Mucosa of rectum (tissue), 2 donors: ENCODE results near the gene TMEM31.
A peak's percentile ranks its signal among the peaks of the same experiment; 100 is the strongest.

ENCODE experiments used
- H3K27ac ChIP-seq, 2 donors: one replicate each; pipeline ENCODE4 v1.7.0; 2013; ENCODE audit warnings: inconsistent platforms in 2 of 2, low read depth in 2 of 2, low read length in 2 of 2
- H3K27me3 ChIP-seq, 2 donors: one replicate each; pipeline ENCODE4 v1.7.0; 2013; ENCODE audit warnings: low read length in 2 of 2; ENCODE audit not compliant: control insufficient read depth in 2 of 2, insufficient read depth in 2 of 2
- H3K36me3 ChIP-seq, 2 donors: one replicate each; pipeline ENCODE4 v1.7.0; 2013; ENCODE audit warnings: low read length in 2 of 2; ENCODE audit not compliant: control insufficient read depth in 2 of 2, insufficient read depth in 2 of 2
- H3K4me1 ChIP-seq, 2 donors: one replicate each; pipeline ENCODE4 v1.7.0; 2013; ENCODE audit warnings: low read length in 2 of 2, mild to moderate bottlenecking in 1 of 2; ENCODE audit not compliant: control insufficient read depth in 2 of 2, insufficient read depth in 2 of 2
- H3K4me3 ChIP-seq, 2 donors: one replicate each; pipeline ENCODE4 v1.7.0; 2013; ENCODE audit warnings: low read length in 2 of 2
- H3K9ac ChIP-seq, 2 donors: one replicate each; pipeline ENCODE4 v1.7.0; 2013; ENCODE audit warnings: low read length in 2 of 2, low read depth in 1 of 2, mild to moderate bottlenecking in 1 of 2
- H3K9me3 ChIP-seq, 2 donors: one replicate each; pipeline ENCODE4 v1.7.0; 2013; ENCODE audit warnings: low read length in 2 of 2; ENCODE audit not compliant: control insufficient read depth in 2 of 2
- donor health status: healthy.
- donor health status: Normal muscosa, but diverticular disease.

Gene TMEM31, protein sequence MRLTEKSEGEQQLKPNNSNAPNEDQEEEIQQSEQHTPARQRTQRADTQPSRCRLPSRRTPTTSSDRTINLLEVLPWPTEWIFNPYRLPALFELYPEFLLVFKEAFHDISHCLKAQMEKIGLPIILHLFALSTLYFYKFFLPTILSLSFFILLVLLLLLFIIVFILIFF

DNA sequence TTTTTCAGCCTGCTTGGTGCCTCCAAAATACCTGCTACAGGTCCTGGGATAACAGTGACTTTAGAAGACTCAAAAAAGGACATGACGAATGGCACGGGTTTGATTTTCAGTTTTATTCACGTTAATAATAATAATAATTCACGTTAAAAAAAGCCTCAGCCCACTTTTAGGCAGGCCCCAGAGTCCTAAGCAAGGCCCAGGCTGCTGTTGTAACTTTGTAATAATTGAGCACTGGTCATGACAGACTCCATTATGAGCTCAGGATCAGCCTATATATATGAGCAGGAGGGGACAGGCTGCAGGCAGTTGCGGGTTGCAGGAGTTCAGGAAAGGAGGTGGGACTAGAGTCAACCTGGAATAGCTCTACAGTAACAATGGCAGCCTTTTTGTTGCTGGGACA lies at the start of gene TMEM31:
TSS of gene TMEM31 (plus strand) at position 301 of the 400 bp plus-strand sequence. CDS start 1,350 bp downstream, outside the sequence.
- H3K36me3 ChIP-seq = no peaks in the 10 kb centered on the region
- no peaks in the 10 kb centered on the region for H3K4me1 ChIP-seq
- no peak within 1 kb of the TSS for H3K9ac ChIP-seq
- peaks cover 0 to 3% of the 10 kb centered on the region in 2 donors for H3K27me3 ChIP-seq
- no peaks in the 10 kb centered on the region for H3K9me3 ChIP-seq
- H3K27ac ChIP-seq = no peak within 1 kb of the TSS
- no peak within 1 kb of the TSS for H3K4me3 ChIP-seq

DNA sequence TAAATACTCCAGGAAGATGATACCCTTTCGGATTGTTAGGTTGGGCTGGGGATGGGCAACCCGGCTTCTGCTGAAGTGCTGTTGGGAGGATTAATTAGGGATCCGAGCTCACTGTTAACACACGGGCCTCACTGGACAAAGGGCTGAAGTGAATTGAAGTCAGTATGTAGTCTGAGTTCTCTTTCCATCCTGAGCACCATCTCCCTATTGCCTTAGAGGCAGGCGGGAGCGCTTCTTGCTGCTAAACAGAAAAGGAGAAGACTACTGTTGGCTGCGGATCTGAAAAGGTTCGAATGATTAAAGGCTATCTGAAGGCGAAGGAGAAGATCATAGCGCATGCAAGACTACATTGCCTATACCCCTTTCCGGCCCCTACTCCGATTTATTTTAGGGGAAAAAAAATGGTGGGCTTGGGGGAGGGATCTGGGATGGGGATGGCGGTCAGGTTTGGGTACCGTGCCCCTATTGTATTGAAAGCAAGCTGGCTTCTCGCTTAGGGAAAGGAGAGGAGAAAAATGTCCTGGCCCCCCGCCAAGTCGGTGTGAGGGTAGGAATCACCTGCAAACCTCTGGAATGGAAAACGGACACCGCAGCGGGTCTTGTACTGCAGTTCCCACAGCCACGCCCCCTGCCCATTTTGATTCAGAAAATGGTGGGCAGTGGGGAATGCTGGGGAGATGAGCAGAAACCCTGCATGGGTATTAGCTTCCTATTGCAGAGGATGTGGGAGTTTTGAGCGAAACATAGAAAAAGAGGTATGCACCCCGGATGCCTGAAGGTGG lies 46.5 kb upstream of the TMEM31 start:
- no peaks in the 10 kb centered on the region for H3K9me3 ChIP-seq
- no peaks in the 10 kb centered on the region for H3K36me3 ChIP-seq
- H3K4me1 ChIP-seq = no peaks in the 10 kb centered on the region
- H3K27ac ChIP-seq = no peak overlapping the region
- no peak overlapping the region for H3K4me3 ChIP-seq
- H3K9ac ChIP-seq = no peak overlapping the region
- peaks cover 0 to 3% of the 10 kb centered on the region in 2 donors for H3K27me3 ChIP-seq

DNA sequence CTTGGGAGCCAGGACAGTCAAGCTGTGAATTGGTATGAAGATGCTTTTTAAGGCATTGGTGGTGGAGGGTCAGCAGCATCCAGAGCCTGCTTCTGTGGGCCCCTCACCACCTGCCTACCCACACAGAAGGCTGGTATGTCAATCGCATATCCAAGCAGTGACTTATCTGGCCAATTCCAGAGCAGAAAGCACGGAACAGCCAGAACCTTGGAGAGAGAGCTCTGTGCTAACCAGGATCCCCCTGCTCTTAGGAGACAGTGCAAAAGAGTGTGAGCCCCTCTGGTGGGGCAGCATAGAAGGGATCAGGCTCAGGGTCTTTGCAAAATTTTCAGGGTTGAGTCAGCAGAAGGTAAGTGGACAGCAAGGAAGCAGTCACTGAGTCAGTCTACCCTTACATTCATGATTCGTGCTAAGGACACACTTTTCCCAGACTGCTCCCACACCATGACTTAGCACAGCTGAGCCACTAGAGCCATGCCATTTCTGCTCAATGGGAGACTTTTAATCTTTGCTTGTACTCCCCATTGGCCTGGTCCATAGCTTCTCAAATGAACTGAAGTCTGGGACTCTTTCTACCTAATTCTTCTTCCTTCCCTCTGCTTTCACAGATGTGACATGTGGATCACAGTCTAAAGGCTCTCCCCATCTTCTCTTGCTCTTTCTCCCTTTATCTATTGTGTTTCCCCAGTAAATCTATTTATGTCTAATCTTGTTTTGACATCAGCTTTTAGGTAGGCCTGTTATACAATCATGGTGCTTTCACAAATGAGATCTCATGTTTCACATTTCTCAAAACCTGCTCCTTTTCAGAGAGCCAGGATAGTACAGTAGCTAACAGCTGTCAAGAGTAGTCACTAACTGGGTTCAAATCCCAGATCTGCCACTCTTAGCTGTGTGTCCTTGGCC lies 44.3 kb upstream of the TMEM31 start:
- H3K9me3 ChIP-seq = no peaks in the 10 kb centered on the region
- no peak overlapping the region for H3K27ac ChIP-seq
- no peak overlapping the region for H3K9ac ChIP-seq
- H3K36me3 ChIP-seq = no peaks in the 10 kb centered on the region
- H3K4me3 ChIP-seq = no peak overlapping the region
- peaks cover 0 to 3% of the 10 kb centered on the region in 2 donors for H3K27me3 ChIP-seq
- no peaks in the 10 kb centered on the region for H3K4me1 ChIP-seq

DNA sequence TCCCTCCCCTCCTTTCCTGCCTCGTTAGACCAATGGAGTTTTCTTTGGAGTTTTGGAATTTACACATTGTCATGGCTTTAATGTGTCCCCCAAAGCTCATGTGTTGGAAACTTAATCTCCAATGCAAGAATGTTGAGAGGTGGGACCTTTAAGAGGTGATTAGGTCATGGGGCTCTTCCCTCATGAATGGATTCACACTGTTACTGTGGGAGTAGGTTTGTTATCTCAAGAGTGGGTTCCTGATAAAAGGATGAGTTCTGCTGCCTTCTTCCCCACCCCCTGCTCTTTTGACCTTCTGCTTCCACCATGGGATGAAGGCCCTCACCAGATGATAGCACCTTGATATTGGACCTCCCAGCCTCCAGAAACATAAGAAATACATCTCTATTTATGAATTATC lies 41.0 kb upstream of the TMEM31 start:
- Histone ChIP-seq H3K36me3 (no peaks in the 10 kb centered on the region), H3K4me1 (no peaks in the 10 kb centered on the region), H3K27me3 (no peaks in the 10 kb centered on the region), H3K27ac (no peak overlapping the region), H3K9ac (no peak overlapping the region), H3K4me3 (no peak overlapping the region), H3K9me3 (no peaks in the 10 kb centered on the region)

DNA sequence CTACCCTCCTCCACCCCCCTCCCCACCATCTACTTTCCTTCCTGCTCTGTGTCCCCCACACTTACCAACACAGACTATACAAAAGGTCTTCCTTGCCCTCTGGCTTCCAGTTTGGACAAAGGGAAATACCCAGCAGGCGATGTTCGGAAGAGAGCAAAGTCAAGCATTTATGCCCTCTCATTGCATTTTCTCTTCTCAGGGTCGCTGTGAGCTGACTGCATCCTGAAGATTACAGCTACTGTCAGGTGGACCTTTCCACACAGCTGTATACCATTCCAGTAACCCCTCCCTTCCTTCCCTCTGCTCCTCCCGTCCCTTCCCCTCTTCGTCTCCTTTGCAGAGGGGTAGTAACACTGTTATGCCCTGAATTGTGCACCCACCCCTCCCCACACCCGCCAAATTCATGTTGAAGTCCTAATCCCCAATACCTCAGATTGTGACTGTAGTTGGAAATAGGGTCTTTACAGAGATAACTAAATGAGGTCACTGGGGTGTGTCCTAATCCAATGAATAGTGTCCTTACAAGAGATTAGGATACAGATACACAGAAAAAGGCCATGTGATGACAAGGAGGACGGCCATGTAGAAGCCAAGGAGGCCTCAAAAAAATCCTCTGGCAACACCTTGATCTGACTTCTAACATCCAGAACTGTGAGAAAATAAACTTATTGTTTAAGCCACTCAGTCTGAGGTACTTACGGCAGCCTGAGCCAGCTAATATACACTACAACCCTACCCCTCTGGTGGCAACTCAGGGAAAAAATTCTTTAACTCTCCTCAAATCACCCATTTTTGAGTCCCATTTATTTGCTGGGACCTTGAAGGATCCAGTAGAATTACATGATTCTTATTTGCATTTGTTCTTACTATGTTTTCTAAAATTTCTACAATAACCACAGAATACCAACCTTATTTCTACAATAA lies 35.9 kb upstream of the TMEM31 start:
- Histone ChIP-seq H3K9me3 (no peaks in the 10 kb centered on the region), H3K27ac (no peak overlapping the region), H3K4me1 (no peaks in the 10 kb centered on the region), H3K4me3 (no peak overlapping the region), H3K36me3 (peaks cover 13 to 14% of the 10 kb centered on the region in 2 donors), H3K27me3 (no peaks in the 10 kb centered on the region), H3K9ac (no peak overlapping the region)

DNA sequence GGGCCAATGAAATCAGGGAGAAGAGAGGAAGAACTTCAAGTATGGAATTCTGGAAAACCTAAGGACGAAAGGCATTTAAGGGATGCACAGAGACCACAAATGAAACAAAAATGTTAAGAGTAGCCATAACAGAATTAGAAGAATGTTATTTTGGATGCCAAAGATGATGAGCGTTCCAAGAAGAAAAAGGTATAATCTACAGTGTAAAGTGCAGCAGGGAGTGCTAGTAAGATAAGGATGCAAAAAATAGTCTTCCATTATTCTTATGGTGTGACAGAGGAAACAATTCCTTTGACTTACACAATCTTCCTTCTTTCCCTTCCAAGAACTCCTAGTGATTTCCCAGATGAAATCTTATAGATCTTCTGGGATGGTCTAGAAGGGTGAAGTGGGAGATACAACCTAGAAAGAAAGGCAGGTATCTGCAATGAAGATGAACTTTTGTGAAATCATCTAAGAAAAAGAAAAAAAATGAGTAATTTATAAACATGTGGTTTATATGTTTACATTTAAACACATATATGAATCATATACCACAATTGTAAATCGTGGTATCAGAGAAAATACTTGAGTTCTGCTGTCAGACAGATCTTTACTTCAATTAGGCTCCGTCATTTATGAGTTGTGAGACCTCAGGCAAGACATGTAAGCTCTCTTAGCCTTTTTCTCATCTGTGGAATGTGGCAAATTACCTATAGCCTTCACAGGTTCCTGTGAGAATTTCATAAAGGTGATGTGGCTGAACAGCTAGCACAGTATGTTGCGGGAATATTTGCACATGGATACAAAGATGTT lies 32.3 kb upstream of the TMEM31 start:
- Histone ChIP-seq H3K9ac (no peak overlapping the region), H3K36me3 (peaks cover 15 to 16% of the 10 kb centered on the region in 2 donors), H3K4me1 (no peaks in the 10 kb centered on the region), H3K4me3 (no peak overlapping the region), H3K27me3 (no peaks in the 10 kb centered on the region), H3K27ac (no peak overlapping the region), H3K9me3 (no peaks in the 10 kb centered on the region)

DNA sequence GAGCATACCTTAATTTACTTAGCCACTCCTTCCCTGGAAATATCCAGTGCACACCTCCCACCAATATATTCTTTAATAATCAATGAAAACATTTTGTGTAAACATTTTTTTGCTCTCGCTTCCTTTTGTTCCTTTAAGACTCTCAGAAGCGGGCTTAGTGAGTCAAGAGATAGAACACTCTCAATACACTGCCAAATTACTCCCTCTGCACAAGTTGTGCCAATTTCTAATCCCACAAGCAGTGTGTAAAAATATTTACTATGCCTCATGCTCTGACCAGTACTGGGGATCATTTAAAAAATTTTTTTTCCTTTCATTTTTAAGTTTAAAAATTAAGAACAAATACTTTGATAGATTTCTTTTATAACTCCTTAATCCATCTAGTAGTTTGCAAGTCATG lies 29.3 kb upstream of the TMEM31 start:
- no peak overlapping the region for H3K9ac ChIP-seq
- H3K4me3 ChIP-seq = no peak overlapping the region
- H3K36me3 ChIP-seq = peaks cover 22 to 23% of the 10 kb centered on the region in 2 donors
- H3K4me1 ChIP-seq = peaks cover 2 to 3% of the 10 kb centered on the region in 2 donors
- no peak overlapping the region for H3K27ac ChIP-seq
- H3K9me3 ChIP-seq = no peaks in the 10 kb centered on the region
- H3K27me3 ChIP-seq = no peaks in the 10 kb centered on the region

DNA sequence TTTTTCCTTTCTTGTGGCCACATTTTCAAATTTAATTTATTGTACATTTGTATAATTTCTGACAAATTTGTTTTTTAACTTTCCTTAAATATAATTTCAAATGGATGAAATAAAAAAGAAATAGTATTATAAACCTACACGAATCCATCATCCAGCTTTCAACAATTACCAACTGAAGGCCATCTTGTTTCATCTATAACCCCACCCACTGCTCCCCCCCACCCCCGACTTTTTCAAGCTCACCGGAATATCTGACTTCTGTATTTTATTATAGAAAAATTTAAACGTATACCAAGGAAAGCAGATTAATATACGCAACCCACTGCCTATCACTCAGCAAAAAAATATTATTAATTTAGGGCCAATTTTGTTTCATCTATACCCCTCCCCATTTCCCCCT lies 25.3 kb upstream of the TMEM31 start:
- Histone ChIP-seq H3K4me3 (peak overlapping the region; percentile 65 to 85), H3K9me3 (no peaks in the 10 kb centered on the region), H3K27ac (no peak overlapping the region), H3K9ac (peak overlapping the region; percentile 66 to 90), H3K4me1 (peaks cover 2 to 3% of the 10 kb centered on the region in 2 donors), H3K27me3 (no peaks in the 10 kb centered on the region), H3K36me3 (peaks cover 11 to 12% of the 10 kb centered on the region in 2 donors)
